H1 (cell line): ENCODE results near the gene PXDN.

ENCODE experiments used
- CEBPB ChIP-seq: IDR thresholded peaks from 2 replicates; pipeline ENCODE4 v1.6.1; 2012; ENCODE audit warnings: low read depth, low read length
- CHD2 ChIP-seq: IDR thresholded peaks from 2 replicates; pipeline ENCODE4 v1.6.1; 2012; ENCODE audit warnings: low read length, improper control_type of control experiment
- HDAC6 ChIP-seq: IDR thresholded peaks from one replicate; pipeline ENCODE4 v1.7.1; 2012; ENCODE audit warnings: low read depth, mild to moderate bottlenecking, inconsistent platforms, low read length, moderate library complexity
- RFX5 ChIP-seq: IDR thresholded peaks from 2 replicates; pipeline ENCODE4 v1.6.1; 2011; ENCODE audit warnings: low read depth, low read length, improper control_type of control experiment, borderline replicate concordance
- TBP ChIP-seq: IDR thresholded peaks from 2 replicates; pipeline ENCODE4 v1.6.1; 2011; ENCODE audit warnings: low read depth, low read length, improper control_type of control experiment
- ZNF274 ChIP-seq: IDR thresholded peaks from 2 replicates; pipeline ENCODE4 v1.7.0; 2012; ENCODE audit warnings: low read length, borderline replicate concordance; ENCODE audit errors: extremely low read depth
- TF ChIP-seq, protein P1 (sequence below), 3 experiments: IDR thresholded peaks; 1 replicate in 2 of 3; 2 replicates in 1 of 3; pipeline versions ENCODE4 v1.5.1 to v1.6.1; 2011; ENCODE audit warnings: low read length in 3 of 3, mild to moderate bottlenecking in 3 of 3, inconsistent platforms in 2 of 3, low read depth in 1 of 3, moderate library complexity in 1 of 3; ENCODE audit not compliant: insufficient read depth in 1 of 3; ENCODE audit errors: control extremely low read depth in 1 of 3

DNA sequence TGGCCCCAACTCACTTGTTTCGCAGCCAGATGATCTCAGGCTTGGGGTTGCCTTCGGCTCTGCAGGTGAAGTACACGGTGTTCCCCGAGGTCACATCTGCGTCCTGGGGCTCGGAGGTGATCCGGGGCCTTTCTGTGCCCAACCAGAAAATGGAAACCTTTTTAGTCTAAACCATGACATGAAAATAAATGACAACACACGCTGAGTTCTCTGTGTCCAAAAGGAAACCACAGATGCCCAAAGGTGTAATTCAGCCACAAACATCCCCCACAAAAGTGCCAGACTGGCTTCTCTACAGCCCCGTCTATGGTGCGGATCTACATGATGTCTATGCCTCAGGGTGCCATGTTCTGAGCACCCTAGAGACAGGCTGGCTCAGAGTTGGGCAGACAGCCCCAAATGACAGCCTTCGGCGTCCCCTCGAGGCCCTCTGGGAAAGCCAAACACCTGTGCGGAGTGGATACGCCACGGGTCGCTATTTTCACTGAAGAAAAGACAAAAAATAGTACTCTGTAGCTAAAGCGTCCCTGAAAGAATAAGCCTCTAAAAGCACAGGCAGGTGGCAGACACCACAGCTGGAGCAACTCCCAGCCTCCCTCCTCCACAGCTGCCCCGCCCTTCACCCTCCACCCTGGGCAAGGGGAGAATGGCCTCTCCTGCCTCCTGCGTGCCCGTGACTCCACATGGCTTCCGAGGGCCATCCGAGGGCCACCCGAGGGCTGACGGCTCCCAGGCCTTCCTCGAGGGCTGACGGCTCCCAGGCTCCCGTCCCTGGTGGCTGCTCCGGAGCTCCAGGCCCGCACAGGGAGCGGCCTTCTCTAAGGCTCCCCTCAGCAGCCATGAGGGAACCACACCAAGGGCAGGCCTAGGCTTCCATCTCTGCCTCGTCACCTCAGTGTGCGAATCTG is 67.1 kb downstream of the PXDN start:
- TF ChIP-seq CEBPB (no peak), ZNF274 (no peak), CHD2 (no peak), TBP (no peak), HDAC6 (no peak), RFX5 (no peak)
- TF ChIP-seq, protein P1, sequence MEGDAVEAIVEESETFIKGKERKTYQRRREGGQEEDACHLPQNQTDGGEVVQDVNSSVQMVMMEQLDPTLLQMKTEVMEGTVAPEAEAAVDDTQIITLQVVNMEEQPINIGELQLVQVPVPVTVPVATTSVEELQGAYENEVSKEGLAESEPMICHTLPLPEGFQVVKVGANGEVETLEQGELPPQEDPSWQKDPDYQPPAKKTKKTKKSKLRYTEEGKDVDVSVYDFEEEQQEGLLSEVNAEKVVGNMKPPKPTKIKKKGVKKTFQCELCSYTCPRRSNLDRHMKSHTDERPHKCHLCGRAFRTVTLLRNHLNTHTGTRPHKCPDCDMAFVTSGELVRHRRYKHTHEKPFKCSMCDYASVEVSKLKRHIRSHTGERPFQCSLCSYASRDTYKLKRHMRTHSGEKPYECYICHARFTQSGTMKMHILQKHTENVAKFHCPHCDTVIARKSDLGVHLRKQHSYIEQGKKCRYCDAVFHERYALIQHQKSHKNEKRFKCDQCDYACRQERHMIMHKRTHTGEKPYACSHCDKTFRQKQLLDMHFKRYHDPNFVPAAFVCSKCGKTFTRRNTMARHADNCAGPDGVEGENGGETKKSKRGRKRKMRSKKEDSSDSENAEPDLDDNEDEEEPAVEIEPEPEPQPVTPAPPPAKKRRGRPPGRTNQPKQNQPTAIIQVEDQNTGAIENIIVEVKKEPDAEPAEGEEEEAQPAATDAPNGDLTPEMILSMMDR (IDR thresholded peaks at IDR 0.05; ENCODE audit: control extremely low read depth in 1 of 3, insufficient read depth in 1 of 3, low read depth in 1 of 3, low read length in 3 of 3) = no peak
